HepG2 (cell line): ENCODE results near the gene COQ9. TPM values are rescaled to one million over a fixed set of nuclear protein-coding genes. Genes with fewer than 3 reads are reported as not detected.

Source experiments
- CEBPB ChIP-seq: IDR thresholded peaks from 2 replicates; pipeline ENCODE4 v1.6.1; 2011; ENCODE audit warnings: low read depth, low read length, improper control_type of control experiment, borderline replicate concordance
- ETS1 ChIP-seq: sonication (generic); formaldehyde crosslinking; IDR thresholded peaks from 2 replicates; pipeline ENCODE4 v1.4.0; 2020; ENCODE audit warnings: missing genetic modification reagents
- EZH2 ChIP-seq: conservative IDR thresholded peaks from 2 replicates; pipeline ENCODE4 v1.6.1; 2012; ENCODE audit warnings: mild to moderate bottlenecking, low read depth, low read length, moderate library complexity
- KLF15 ChIP-seq: sonication (generic); formaldehyde crosslinking; IDR thresholded peaks from 2 replicates; pipeline ENCODE4 v1.8.1; 2023; ENCODE audit warnings: borderline replicate concordance, mild to moderate bottlenecking, inconsistent platforms, missing genetic modification reagents, mixed read lengths
- NFIC ChIP-seq: IDR thresholded peaks from 2 replicates; pipeline ENCODE4 v1.6.1; 2012; ENCODE audit warnings: mild to moderate bottlenecking, low read length, inconsistent platforms
- PBX3 ChIP-seq: sonication (generic); formaldehyde crosslinking; IDR thresholded peaks from 2 replicates; pipeline ENCODE4 v1.8.1; 2023; ENCODE audit warnings: missing genetic modification reagents, inconsistent platforms, borderline replicate concordance
- RCOR2 ChIP-seq: IDR thresholded peaks from 2 replicates; pipeline ENCODE4 v1.6.1; 2016; ENCODE audit warnings: missing biosample characterization, missing genetic modification reagents
- SRY ChIP-seq: sonication (generic); formaldehyde crosslinking; IDR thresholded peaks from 2 replicates; pipeline ENCODE4 v1.8.0; 2022; ENCODE audit warnings: mild to moderate bottlenecking, missing genetic modification reagents
- TBX2 ChIP-seq: sonication (generic); formaldehyde crosslinking; IDR thresholded peaks from 2 replicates; pipeline ENCODE4 v1.5.0; 2020; ENCODE audit warnings: missing genetic modification reagents, mild to moderate bottlenecking, borderline replicate concordance
- U2AF2 ChIP-seq: fragments of 200-400 bp; formaldehyde crosslinking; IDR thresholded peaks from 2 replicates; pipeline ENCODE4 v1.6.1; 2017; ENCODE audit warnings: low read depth, mild to moderate bottlenecking, low read length
- XBP1 ChIP-seq: sonication (generic); formaldehyde crosslinking; IDR thresholded peaks from 2 replicates; pipeline ENCODE4 v1.5.0; 2020; ENCODE audit warnings: missing genetic modification reagents
- ZC3H4 ChIP-seq: sonication (generic); formaldehyde crosslinking; IDR thresholded peaks from 2 replicates; pipeline ENCODE4 v1.4.0; 2020; ENCODE audit warnings: missing genetic modification reagents, borderline replicate concordance
- ZFP36 ChIP-seq: fragments of 150-350 bp; IDR thresholded peaks from 2 replicates; pipeline ENCODE4 v1.6.1; 2018; ENCODE audit warnings: borderline replicate concordance, low read length, low read depth; ENCODE audit not compliant: partially characterized antibody
- ZMYM3 ChIP-seq: sonication (generic); formaldehyde crosslinking; IDR thresholded peaks from 2 replicates; pipeline ENCODE4 v1.5.1; 2020; ENCODE audit warnings: mild to moderate bottlenecking, missing genetic modification reagents
- ZNF230 ChIP-seq: sonication (generic); formaldehyde crosslinking; IDR thresholded peaks from 2 replicates; pipeline ENCODE4 v1.4.0; 2020; ENCODE audit warnings: mild to moderate bottlenecking, missing genetic modification reagents
- ZNF253 ChIP-seq: sonication (generic); formaldehyde crosslinking; IDR thresholded peaks from 2 replicates; pipeline ENCODE4 v1.8.0; 2022; ENCODE audit warnings: mild to moderate bottlenecking, missing genetic modification reagents, borderline replicate concordance
- ZNF484 ChIP-seq: sonication (generic); formaldehyde crosslinking; IDR thresholded peaks from 2 replicates; pipeline ENCODE4 v1.5.1; 2020; ENCODE audit warnings: mild to moderate bottlenecking, low read depth, missing genetic modification reagents, borderline replicate concordance
- ZNF569 ChIP-seq: sonication (generic); formaldehyde crosslinking; IDR thresholded peaks from 2 replicates; pipeline ENCODE4 v1.5.0; 2020; ENCODE audit warnings: mild to moderate bottlenecking, missing genetic modification reagents, moderate library complexity, borderline replicate concordance
- ZNF629 ChIP-seq: sonication (generic); formaldehyde crosslinking; conservative IDR thresholded peaks from 2 replicates; pipeline ENCODE4 v1.5.0; 2020; ENCODE audit warnings: missing genetic modification reagents
- polyA plus RNA-seq, 8 experiments: library from polyadenylated mRNA; depleted of rRNA in 3 of 8; stranded (reverse) in 7 of 8; unstranded in 1 of 8; fragments of >200 nt; fragmentation: Illumina TruSeq in 4 of 8; extraction: Trizol in 4 of 8; gene quantifications; 2 replicates each; pipeline versions ENCODE4 v1.2.1 to v1.2.3, GENCODE V29; 2011 to 2016; ENCODE audit warnings: low read depth in 4 of 8, missing spikeins in 1 of 8, mixed read lengths in 1 of 8; ENCODE audit not compliant: insufficient read depth in 1 of 8
- total RNA-seq, 5 experiments: library from RNA; depleted of rRNA; stranded (reverse); fragments of >200 nt; fragmentation: Illumina TruSeq; extraction: Trizol; gene quantifications; 2 replicates each; pipeline ENCODE4 v1.2.3, GENCODE V29; 2016; ENCODE audit warnings: low read depth in 1 of 5
- TF ChIP-seq, protein P1 (sequence below): sonication (generic); formaldehyde crosslinking; IDR thresholded peaks from 2 replicates; pipeline ENCODE4 v1.5.1; 2020; ENCODE audit warnings: mild to moderate bottlenecking, missing genetic modification reagents, borderline replicate concordance
- TF ChIP-seq, protein P2 (sequence below): sonication (generic); formaldehyde crosslinking; IDR thresholded peaks from 2 replicates; pipeline ENCODE4 v1.8.1; 2023; ENCODE audit warnings: mild to moderate bottlenecking, moderate library complexity, missing genetic modification reagents

COQ9 gene
- total and polyA plus RNA-seq, 2 of the 13 experiments (the other 11 are each of a cell fraction or from before 2014, with no cell fraction given), result 57.5 to 108 TPM

DNA sequence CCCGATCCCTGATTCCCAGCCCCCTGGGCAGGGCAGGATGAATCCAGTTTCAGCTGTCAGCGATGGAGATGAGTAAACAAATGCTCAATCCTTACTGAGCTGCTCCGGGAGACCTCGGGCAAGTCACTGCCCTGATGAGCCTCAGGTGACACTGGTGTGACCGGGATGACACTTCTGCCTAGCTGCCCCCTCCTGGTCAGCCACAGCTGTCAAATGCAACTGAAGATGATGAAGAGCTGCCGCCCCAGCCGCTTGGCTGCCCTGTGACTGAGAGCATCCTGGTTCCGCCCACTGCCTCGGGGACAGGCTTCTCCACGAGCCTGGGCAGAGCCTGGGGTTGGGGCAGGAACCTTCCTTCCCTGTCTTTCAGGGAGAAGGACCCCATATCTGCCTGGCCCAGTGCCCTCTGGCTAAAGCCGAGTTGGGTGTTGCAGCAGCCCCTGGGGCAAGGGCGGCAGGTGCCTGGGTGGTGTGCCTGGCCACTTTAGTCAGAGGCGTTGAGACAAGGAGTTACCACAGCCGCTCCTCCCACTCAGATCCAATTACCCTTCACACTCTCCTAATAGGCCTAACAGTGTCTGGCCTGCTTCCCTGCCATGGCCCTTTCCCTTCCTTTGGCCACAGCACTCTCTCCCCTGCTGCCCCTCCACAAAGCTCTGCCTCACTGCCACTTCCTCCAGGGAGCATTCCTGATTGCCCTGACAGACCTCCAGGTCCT, 37.2 kb upstream of the COQ9 start (continued):
- TF ChIP-seq, protein P1, sequence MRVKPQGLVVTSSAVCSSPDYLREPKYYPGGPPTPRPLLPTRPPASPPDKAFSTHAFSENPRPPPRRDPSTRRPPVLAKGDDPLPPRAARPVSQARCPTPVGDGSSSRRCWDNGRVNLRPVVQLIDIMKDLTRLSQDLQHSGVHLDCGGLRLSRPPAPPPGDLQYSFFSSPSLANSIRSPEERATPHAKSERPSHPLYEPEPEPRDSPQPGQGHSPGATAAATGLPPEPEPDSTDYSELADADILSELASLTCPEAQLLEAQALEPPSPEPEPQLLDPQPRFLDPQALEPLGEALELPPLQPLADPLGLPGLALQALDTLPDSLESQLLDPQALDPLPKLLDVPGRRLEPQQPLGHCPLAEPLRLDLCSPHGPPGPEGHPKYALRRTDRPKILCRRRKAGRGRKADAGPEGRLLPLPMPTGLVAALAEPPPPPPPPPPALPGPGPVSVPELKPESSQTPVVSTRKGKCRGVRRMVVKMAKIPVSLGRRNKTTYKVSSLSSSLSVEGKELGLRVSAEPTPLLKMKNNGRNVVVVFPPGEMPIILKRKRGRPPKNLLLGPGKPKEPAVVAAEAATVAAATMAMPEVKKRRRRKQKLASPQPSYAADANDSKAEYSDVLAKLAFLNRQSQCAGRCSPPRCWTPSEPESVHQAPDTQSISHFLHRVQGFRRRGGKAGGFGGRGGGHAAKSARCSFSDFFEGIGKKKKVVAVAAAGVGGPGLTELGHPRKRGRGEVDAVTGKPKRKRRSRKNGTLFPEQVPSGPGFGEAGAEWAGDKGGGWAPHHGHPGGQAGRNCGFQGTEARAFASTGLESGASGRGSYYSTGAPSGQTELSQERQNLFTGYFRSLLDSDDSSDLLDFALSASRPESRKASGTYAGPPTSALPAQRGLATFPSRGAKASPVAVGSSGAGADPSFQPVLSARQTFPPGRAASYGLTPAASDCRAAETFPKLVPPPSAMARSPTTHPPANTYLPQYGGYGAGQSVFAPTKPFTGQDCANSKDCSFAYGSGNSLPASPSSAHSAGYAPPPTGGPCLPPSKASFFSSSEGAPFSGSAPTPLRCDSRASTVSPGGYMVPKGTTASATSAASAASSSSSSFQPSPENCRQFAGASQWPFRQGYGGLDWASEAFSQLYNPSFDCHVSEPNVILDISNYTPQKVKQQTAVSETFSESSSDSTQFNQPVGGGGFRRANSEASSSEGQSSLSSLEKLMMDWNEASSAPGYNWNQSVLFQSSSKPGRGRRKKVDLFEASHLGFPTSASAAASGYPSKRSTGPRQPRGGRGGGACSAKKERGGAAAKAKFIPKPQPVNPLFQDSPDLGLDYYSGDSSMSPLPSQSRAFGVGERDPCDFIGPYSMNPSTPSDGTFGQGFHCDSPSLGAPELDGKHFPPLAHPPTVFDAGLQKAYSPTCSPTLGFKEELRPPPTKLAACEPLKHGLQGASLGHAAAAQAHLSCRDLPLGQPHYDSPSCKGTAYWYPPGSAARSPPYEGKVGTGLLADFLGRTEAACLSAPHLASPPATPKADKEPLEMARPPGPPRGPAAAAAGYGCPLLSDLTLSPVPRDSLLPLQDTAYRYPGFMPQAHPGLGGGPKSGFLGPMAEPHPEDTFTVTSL (CRISPR knock-in tag), result no peak
- TF ChIP-seq EZH2 (no peak), ZMYM3 (CRISPR knock-in tag) (0 out of 2 replicates have a peak, but pooled peaks have one; percentile 13), ZNF230 (no peak), ZNF629 (CRISPR knock-in tag) (no peak), ZNF253 (CRISPR knock-in tag) (no peak), NFIC (no peak), ZNF569 (CRISPR knock-in tag) (no peak), RCOR2 (CRISPR knock-in tag) (0 out of 2 replicates have a peak, but pooled peaks have one; percentile 26), ZFP36 (peak; percentile 58), ZC3H4 (CRISPR knock-in tag) (no peak), CEBPB (no peak), TBX2 (CRISPR knock-in tag) (0 out of 2 replicates have a peak, but pooled peaks have one; percentile 22), SRY (CRISPR knock-in tag) (no peak), ETS1 (CRISPR knock-in tag) (no peak), XBP1 (CRISPR knock-in tag) (no peak), PBX3 (CRISPR knock-in tag) (no peak), U2AF2 (no peak), ZNF484 (no peak), KLF15 (no peak)
- TF ChIP-seq, protein P2, sequence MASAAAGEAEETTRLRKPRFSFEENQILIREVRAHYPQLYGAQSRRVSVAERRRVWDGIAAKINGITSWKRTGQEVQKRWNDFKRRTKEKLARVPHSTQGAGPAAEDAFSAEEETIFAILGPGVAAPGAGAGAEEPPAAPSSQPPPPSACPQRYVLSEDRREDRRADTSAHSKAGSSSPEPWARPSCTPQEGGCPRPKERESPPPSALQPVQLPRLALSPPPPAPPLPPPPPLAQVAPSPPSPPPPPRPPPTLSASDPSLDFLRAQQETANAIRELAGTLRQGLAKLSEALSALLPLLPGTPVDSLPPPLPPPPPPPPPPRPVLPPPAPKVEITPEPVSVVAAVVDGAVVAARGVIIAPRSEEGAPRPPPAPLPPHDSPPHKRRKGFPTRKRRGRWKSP (CRISPR knock-in tag), result no peak
